ENCODE results near the gene CFAP73. TPM values are rescaled to one million over a fixed set of nuclear protein-coding genes. Genes with fewer than 3 reads are reported as not detected.
"Not testable (repeated sequence)": the region's sequence is repeated elsewhere in the genome, so short reads cannot be mapped to it uniquely, and the experiment has no call there.

The CFAP73 gene
- polyA plus RNA-seq, 2 donors: 0.35 to 0.73 TPM

GRCh38 chr12:113203852-113204760 is 54.6 kb downstream of the CFAP73 start:
- no peaks in the 10 kb centered on the region for H3K9me3 ChIP-seq (ENCODE audit: control insufficient read depth in 2 of 2, insufficient read depth in 1 of 2, low read depth in 1 of 2, low read length in 1 of 2)
- WGBS, 2 donors: 88 to 92% methylated on average over 8 of the region's 8 CpGs
- H3K27ac ChIP-seq (ENCODE audit: low read depth in 2 of 2, low read length in 1 of 2): peak overlapping the region; percentile 17 to 71
- H3K27me3 ChIP-seq (ENCODE audit: control insufficient read depth in 1 of 2, insufficient read depth in 2 of 2, low read length in 2 of 2): no peaks in the 10 kb centered on the region
- no peak overlapping the region for H3K4me3 ChIP-seq (ENCODE audit: low read depth in 1 of 2, low read length in 2 of 2)
- H3K36me3 ChIP-seq (ENCODE audit: control insufficient read depth in 2 of 2, insufficient read depth in 2 of 2, low read length in 1 of 2): no peaks in the 10 kb centered on the region
- no peaks in the 10 kb centered on the region for H3K4me1 ChIP-seq (ENCODE audit: control insufficient read depth in 2 of 2, insufficient read depth in 2 of 2, low read length in 1 of 2)

DNA sequence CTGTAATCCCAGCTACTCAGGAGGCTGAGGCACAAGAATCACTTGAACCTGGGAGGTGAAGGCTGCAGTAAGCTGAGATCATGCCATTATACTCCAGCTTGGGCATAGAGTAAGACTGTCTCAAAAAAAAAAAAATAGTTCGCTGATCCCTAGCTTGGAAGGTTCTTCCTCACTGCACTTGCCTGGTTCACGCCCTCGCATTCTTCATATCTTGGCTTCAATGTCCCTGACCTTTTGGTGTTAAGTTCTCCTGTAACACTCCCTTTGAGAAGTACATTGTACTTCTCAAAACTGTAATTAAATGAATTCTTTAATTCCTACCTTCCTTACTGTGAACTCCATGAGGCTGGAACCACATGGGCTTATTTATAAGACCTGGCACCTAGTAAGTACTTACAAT is 55.3 kb downstream of the CFAP73 start:
- Histone ChIP-seq H3K4me1 (ENCODE audit: control insufficient read depth in 2 of 2, insufficient read depth in 2 of 2, low read length in 1 of 2) (no peaks in the 10 kb centered on the region), H3K27ac (ENCODE audit: low read depth in 2 of 2, low read length in 1 of 2) (peak overlapping the region; percentile 4 to 71), H3K36me3 (ENCODE audit: control insufficient read depth in 2 of 2, insufficient read depth in 2 of 2, low read length in 1 of 2) (no peaks in the 10 kb centered on the region), H3K27me3 (ENCODE audit: control insufficient read depth in 1 of 2, insufficient read depth in 2 of 2, low read length in 2 of 2) (no peaks in the 10 kb centered on the region), H3K9me3 (ENCODE audit: control insufficient read depth in 2 of 2, insufficient read depth in 1 of 2, low read depth in 1 of 2, low read length in 1 of 2) (no peaks in the 10 kb centered on the region), H3K4me3 (ENCODE audit: low read depth in 1 of 2, low read length in 2 of 2) (no peak overlapping the region)
- WGBS, 2 donors: 61 to 75% methylated on average over 3 of the region's 3 CpGs

- H3K9me3 ChIP-seq (ENCODE audit: control insufficient read depth in 2 of 2, insufficient read depth in 1 of 2, low read depth in 1 of 2, low read length in 1 of 2); H3K36me3 ChIP-seq (ENCODE audit: control insufficient read depth in 2 of 2, insufficient read depth in 2 of 2, low read length in 1 of 2); H3K27ac ChIP-seq (ENCODE audit: low read depth in 2 of 2, low read length in 1 of 2); H3K4me1 ChIP-seq (ENCODE audit: control insufficient read depth in 2 of 2, insufficient read depth in 2 of 2, low read length in 1 of 2); H3K4me3 ChIP-seq (ENCODE audit: low read depth in 1 of 2, low read length in 2 of 2); H3K27me3 ChIP-seq (ENCODE audit: control insufficient read depth in 1 of 2, insufficient read depth in 2 of 2, low read length in 2 of 2): not testable (repeated sequence)
- 97 to 98% methylated on average over 5 of the region's 5 CpGs for WGBS, 2 donors
Measured at GRCh38 chr12:113206802-113207201, 57.3 kb downstream of the CFAP73 start.

DNA sequence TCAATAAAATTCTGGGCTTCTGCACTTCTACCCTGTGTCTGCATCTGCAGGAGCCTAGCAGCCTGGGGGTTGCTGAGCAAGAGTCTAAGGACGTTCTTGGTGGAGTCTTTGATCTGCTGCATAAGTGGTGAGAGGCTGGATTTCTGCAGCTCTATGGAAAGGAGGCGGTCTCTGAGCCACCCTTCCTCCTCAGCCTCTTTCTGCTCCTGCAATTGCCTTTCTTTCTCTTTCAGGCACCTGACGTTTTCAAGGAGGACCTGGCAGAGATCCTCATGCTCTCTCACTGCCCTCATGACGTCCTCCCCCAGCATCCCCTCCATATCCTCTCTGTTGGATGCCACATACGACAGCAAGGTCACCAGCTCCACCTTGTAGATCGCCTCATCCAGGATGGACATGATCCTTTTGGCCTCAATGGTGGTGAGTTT is 58.1 kb downstream of the CFAP73 start:
- Histone ChIP-seq H3K4me1 (ENCODE audit: control insufficient read depth in 2 of 2, insufficient read depth in 2 of 2, low read length in 1 of 2) (no peaks in the 10 kb centered on the region), H3K9me3 (ENCODE audit: control insufficient read depth in 2 of 2, insufficient read depth in 1 of 2, low read depth in 1 of 2, low read length in 1 of 2) (no peaks in the 10 kb centered on the region), H3K27ac (ENCODE audit: low read depth in 2 of 2, low read length in 1 of 2) (peak overlapping the region in 1 of 2 donors; percentile 15), H3K27me3 (ENCODE audit: control insufficient read depth in 1 of 2, insufficient read depth in 2 of 2, low read length in 2 of 2) (no peaks in the 10 kb centered on the region), H3K4me3 (ENCODE audit: low read depth in 1 of 2, low read length in 2 of 2) (no peak overlapping the region), H3K36me3 (ENCODE audit: control insufficient read depth in 2 of 2, insufficient read depth in 2 of 2, low read length in 1 of 2) (no peaks in the 10 kb centered on the region)
- WGBS, 2 donors: 71 to 75% methylated on average over 6 of the region's 6 CpGs

DNA sequence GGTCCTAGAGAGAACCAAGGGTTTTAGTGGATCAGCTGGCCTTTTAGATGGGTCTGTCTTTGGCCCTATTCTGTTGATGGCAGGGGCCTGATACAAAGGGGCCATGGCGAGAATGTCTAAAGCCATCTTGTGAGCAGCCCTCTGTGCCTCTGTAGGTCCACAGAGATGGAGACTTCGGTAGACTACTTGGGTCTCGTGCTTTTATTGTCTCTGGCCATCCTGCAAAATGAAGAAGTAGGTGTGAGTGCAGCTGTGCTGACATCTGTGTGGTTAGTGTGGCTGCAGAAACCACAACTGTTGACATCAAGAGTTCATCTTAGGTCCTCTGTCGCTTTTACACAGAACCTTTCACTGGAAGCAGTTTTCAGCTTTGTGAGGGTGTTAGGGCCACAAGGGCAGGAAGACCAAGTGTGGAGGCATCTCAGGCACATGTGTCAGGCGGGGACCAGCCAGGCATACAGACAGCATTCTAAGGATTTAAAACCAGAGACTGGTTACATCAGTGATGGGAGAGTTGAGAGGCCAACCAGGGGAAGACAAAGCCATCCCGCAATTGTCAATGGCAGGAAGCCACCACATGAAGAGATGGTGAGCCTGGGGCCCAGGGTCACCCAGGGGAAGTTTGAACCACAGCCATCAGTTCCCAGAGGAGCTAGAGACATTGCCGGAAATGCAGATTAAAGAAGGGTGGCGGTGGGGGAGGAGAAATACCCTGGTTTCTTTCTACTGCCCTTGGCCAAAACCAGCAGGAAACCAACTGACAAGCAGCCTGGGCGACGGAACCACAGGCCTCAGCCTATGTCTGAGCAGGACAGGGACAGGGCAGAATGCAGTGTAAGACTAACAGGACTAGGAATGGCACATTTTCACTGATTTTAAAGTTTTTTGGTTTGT is 58.8 kb downstream of the CFAP73 start:
- Histone ChIP-seq H3K4me3 (ENCODE audit: low read depth in 1 of 2, low read length in 2 of 2) (no peak overlapping the region), H3K27me3 (ENCODE audit: control insufficient read depth in 1 of 2, insufficient read depth in 2 of 2, low read length in 2 of 2) (no peaks in the 10 kb centered on the region), H3K9me3 (ENCODE audit: control insufficient read depth in 2 of 2, insufficient read depth in 1 of 2, low read depth in 1 of 2, low read length in 1 of 2) (no peaks in the 10 kb centered on the region), H3K36me3 (ENCODE audit: control insufficient read depth in 2 of 2, insufficient read depth in 2 of 2, low read length in 1 of 2) (no peaks in the 10 kb centered on the region), H3K4me1 (ENCODE audit: control insufficient read depth in 2 of 2, insufficient read depth in 2 of 2, low read length in 1 of 2) (no peaks in the 10 kb centered on the region), H3K27ac (ENCODE audit: low read depth in 2 of 2, low read length in 1 of 2) (peak overlapping the region in 1 of 2 donors; percentile 53)
- 70 to 73% methylated on average over 10 of the region's 10 CpGs for WGBS, 2 donors

Other genes starting within 250 kb of the CFAP73 start
- gene OAS1, start 242.8 kb upstream of the CFAP73 start, polyA plus RNA-seq: 10 to 100 TPM; 47.9 to 58.6 TPM
- gene OAS3, start 211.2 kb upstream of the CFAP73 start, polyA plus RNA-seq: 10 to 100 TPM; 13.2 to 15.2 TPM
- gene OAS2, start 171.2 kb upstream of the CFAP73 start, polyA plus RNA-seq: 10 to 100 TPM in 1 of 2 donors, 1 to 10 TPM in 1; 6.6 to 10.8 TPM
- under 1 TPM; 0.49 to 0.59 TPM for gene DTX1, start 93.0 kb upstream of the CFAP73 start, polyA plus RNA-seq
- gene RASAL1, start 14.0 kb upstream of the CFAP73 start, polyA plus RNA-seq: 10 to 100 TPM; 43.4 to 52.7 TPM
- gene DDX54, start 35.8 kb downstream of the CFAP73 start, polyA plus RNA-seq: 10 to 100 TPM; 34.3 to 49.1 TPM
- gene RITA1, start 36.0 kb downstream of the CFAP73 start, polyA plus RNA-seq: 10 to 100 TPM in 1 of 2 donors, 1 to 10 TPM in 1; 6.8 to 14.6 TPM
- gene TPCN1, start 71.7 kb downstream of the CFAP73 start, polyA plus RNA-seq: 10 to 100 TPM; 30.9 to 57.6 TPM
- 10 to 100 TPM; 17.2 to 19.3 TPM for gene SLC8B1, start 185.4 kb downstream of the CFAP73 start, polyA plus RNA-seq
- 1 to 10 TPM; 6.5 to 7.2 TPM for gene PLBD2, start 208.9 kb downstream of the CFAP73 start, polyA plus RNA-seq

Data from esophagus (tissue), 2 donors.